ENCODE measurements around the gene BEST1. TPM values are rescaled to one million over a fixed set of nuclear protein-coding genes. Genes with fewer than 3 reads are reported as not detected.
A peak's percentile ranks its signal among the peaks of the same experiment; 100 is the strongest.

The BEST1 gene
- 1 to 10 TPM; 1.4 to 3.3 (median 2.6) TPM for polyA plus RNA-seq (ENCODE audit: low read depth in 6 of 6)

GRCh38 chr11:61950035-61950547 is at the start of gene BEST1:
TSS of gene BEST1 (plus strand) at chr11:61950351. CDS start at chr11:61951807, 1,456 bp downstream.
- no peaks in the 10 kb centered on the region for H3K9me3 Mint-ChIP-seq
- H3K4me3 Mint-ChIP-seq: no peak within 1 kb of the TSS
- peaks cover 0 to 21% (median 14%) of the 10 kb centered on the region in 3 donors for H3K27me3 Mint-ChIP-seq
- no peaks in the 10 kb centered on the region for H3K36me3 Mint-ChIP-seq
- H3K4me1 Mint-ChIP-seq: peaks cover 12 to 22% (median 12%) of the 10 kb centered on the region in 3 donors
- H3K27ac Mint-ChIP-seq: peak within 1 kb of the TSS in 3 of 6 donors; percentile 41 to 86 (median 69)
- DNase-seq (no peak), ATAC-seq (ENCODE audit: low read depth in 2 of 2) (no peak)

DNA sequence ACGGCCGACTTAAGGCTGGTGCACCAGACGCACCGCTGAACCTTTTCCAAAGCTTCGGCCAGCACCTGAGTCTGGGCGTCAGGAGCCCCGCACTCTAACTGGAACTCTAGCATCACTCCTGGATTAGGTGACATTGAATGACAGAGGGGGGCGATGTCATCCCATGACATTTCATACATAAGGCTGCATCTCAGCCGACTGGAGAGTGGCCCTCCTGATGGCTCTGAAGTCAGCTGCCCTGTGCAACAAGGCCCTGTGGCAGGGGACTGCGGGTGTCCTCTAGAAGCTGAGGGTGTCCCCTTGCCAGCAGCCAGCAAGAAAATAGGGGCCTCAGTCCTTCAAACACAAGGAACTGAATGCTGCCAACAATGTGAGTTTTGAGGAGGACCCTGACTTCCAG is 48.8 kb upstream of the BEST1 start:
- H3K27me3 Mint-ChIP-seq: peaks cover 0 to 17% (median 7%) of the 10 kb centered on the region in 3 donors
- no peak overlapping the region for H3K27ac Mint-ChIP-seq
- DNase-seq: no peak
- peaks cover 22 to 37% (median 31%) of the 10 kb centered on the region in 3 donors for H3K4me1 Mint-ChIP-seq
- H3K4me3 Mint-ChIP-seq: no peak overlapping the region
- no peaks in the 10 kb centered on the region for H3K9me3 Mint-ChIP-seq
- ATAC-seq (ENCODE audit: low read depth in 2 of 2): no peak
- no peaks in the 10 kb centered on the region for H3K36me3 Mint-ChIP-seq

DNA sequence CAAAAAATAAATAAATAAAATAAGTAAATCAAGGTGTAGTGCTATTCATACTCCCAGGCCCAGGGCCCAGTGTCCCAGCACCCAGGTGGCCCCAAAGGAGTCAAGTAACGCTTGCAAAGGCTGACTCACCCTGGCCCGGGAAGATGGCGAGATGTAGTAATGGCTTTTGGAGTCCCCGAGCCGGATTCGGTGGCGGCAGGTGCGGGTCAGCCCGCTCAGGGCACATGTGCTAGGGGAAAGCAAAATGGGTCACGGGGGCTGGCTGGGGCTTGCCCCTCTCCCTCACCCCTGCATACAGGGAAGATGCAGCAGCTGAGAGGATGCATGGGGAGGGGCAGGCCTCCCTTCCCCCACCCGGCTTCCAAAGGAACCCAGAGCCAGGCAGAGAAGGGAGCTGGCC is 47.8 kb upstream of the BEST1 start:
- DNase-seq (no peak), ATAC-seq (ENCODE audit: low read depth in 2 of 2) (no peak)
- Mint-ChIP-seq H3K4me3 (no peak overlapping the region), H3K27ac (no peak overlapping the region), H3K9me3 (no peaks in the 10 kb centered on the region), H3K36me3 (no peaks in the 10 kb centered on the region), H3K4me1 (peaks cover 26 to 34% (median 32%) of the 10 kb centered on the region in 3 donors), H3K27me3 (peaks cover 0 to 17% (median 7%) of the 10 kb centered on the region in 3 donors)

- DNase-seq (no peak), ATAC-seq (ENCODE audit: low read depth in 2 of 2) (no peak)
- Mint-ChIP-seq H3K4me3 (no peak overlapping the region), H3K27me3 (peaks cover 0 to 17% (median 7%) of the 10 kb centered on the region in 3 donors), H3K27ac (peak overlapping the region in 2 of 6 donors; percentile 49 to 76), H3K9me3 (no peaks in the 10 kb centered on the region), H3K4me1 (peaks cover 14 to 23% (median 20%) of the 10 kb centered on the region in 3 donors), H3K36me3 (no peaks in the 10 kb centered on the region)
Measured at GRCh38 chr11:61903845-61904244, 46.3 kb upstream of the BEST1 start.

- Mint-ChIP-seq H3K27ac (no peak overlapping the region), H3K36me3 (no peaks in the 10 kb centered on the region), H3K9me3 (no peaks in the 10 kb centered on the region), H3K4me3 (no peak overlapping the region), H3K4me1 (peaks cover 7 to 16% (median 14%) of the 10 kb centered on the region in 3 donors), H3K27me3 (peaks cover 0 to 17% (median 7%) of the 10 kb centered on the region in 3 donors)
- no peak for DNase-seq
- ATAC-seq (ENCODE audit: low read depth in 2 of 2): peak; percentile 21 to 30
Measured at GRCh38 chr11:61904539-61905048, 45.6 kb upstream of the BEST1 start.

GRCh38 chr11:61905067-61905696 is 45.0 kb upstream of the BEST1 start:
- ATAC-seq (ENCODE audit: low read depth in 2 of 2) (no peak), DNase-seq (no peak)
- no peaks in the 10 kb centered on the region for H3K9me3 Mint-ChIP-seq
- H3K27ac Mint-ChIP-seq: peak overlapping the region in 1 of 6 donors; percentile 3
- H3K27me3 Mint-ChIP-seq: peaks cover 0 to 17% (median 7%) of the 10 kb centered on the region in 3 donors
- peaks cover 7 to 16% (median 14%) of the 10 kb centered on the region in 3 donors for H3K4me1 Mint-ChIP-seq
- no peaks in the 10 kb centered on the region for H3K36me3 Mint-ChIP-seq
- H3K4me3 Mint-ChIP-seq: no peak overlapping the region

DNA sequence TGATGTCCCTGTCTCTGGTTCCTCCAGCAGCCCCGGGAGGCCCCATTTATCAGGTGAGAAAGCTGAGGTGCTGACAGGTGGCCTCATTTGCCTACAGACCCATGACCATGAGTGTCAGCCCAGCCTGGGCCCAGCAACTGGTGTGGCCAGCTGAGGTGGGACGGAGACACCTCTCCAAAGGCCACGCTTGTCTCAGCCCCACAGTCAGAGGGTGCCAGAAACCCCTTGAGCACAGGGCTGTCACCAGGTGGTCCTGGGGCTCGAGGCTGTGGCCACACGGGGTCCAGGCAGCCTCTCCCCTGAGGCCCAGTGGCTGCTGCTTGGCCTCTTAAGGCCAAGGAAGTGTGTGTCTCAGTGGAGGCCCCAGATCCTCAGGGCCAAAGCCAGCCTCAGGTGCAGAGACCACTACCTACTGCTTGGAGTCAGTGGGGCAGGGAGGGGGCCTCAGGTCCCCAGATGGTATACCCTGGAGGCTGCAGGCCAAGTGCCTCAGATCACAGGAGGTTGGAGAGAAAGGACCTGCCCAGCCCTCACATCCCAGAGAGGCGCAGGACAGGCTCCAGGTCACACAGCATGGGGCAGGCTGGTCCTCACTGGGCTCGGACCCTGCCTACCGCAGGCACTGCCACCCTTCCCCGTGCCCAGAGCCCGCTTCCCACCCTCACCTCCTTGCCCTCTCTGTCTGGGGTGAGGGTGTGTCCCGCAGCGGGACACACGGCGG is 44.2 kb upstream of the BEST1 start:
- Mint-ChIP-seq H3K27ac (no peak overlapping the region), H3K4me1 (peaks cover 7 to 16% (median 14%) of the 10 kb centered on the region in 3 donors), H3K4me3 (no peak overlapping the region), H3K27me3 (peaks cover 0 to 17% (median 7%) of the 10 kb centered on the region in 3 donors), H3K36me3 (no peaks in the 10 kb centered on the region), H3K9me3 (no peaks in the 10 kb centered on the region)
- no peak for DNase-seq
- no peak for ATAC-seq (ENCODE audit: low read depth in 2 of 2)

- DNase-seq (no peak), ATAC-seq (ENCODE audit: low read depth in 2 of 2) (no peak)
- Mint-ChIP-seq H3K36me3 (no peaks in the 10 kb centered on the region), H3K27me3 (peaks cover 0 to 17% (median 7%) of the 10 kb centered on the region in 3 donors), H3K4me1 (peaks cover 7 to 16% (median 14%) of the 10 kb centered on the region in 3 donors), H3K9me3 (no peaks in the 10 kb centered on the region), H3K4me3 (no peak overlapping the region), H3K27ac (no peak overlapping the region)
Measured at GRCh38 chr11:61906522-61906909, 43.6 kb upstream of the BEST1 start.

DNA sequence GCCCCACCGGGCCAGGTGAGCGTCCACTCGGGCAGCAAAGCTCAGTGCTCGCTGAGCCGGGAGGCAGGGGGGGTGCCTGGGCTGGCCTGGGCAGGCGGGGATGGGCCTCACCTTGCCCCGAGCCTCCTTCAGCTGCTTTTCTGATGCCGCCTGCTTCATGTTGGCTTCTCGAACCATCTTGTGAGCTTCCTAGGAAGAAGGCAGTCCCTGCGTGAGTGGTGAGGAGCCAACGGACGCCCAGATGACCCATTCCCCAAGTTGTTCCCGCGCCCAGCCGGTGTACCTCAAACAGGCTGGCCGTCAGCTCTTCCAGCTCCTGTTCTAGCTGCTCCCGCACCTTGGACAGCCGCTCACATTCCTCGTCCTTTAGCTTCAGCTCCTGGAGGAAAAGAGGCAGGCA is 42.9 kb upstream of the BEST1 start:
- no peaks in the 10 kb centered on the region for H3K36me3 Mint-ChIP-seq
- no peak overlapping the region for H3K27ac Mint-ChIP-seq
- peaks cover 0 to 17% (median 7%) of the 10 kb centered on the region in 3 donors for H3K27me3 Mint-ChIP-seq
- DNase-seq: no peak
- ATAC-seq (ENCODE audit: low read depth in 2 of 2): no peak
- H3K4me1 Mint-ChIP-seq: peaks cover 7 to 18% (median 14%) of the 10 kb centered on the region in 3 donors
- no peaks in the 10 kb centered on the region for H3K9me3 Mint-ChIP-seq
- H3K4me3 Mint-ChIP-seq: no peak overlapping the region

DNA sequence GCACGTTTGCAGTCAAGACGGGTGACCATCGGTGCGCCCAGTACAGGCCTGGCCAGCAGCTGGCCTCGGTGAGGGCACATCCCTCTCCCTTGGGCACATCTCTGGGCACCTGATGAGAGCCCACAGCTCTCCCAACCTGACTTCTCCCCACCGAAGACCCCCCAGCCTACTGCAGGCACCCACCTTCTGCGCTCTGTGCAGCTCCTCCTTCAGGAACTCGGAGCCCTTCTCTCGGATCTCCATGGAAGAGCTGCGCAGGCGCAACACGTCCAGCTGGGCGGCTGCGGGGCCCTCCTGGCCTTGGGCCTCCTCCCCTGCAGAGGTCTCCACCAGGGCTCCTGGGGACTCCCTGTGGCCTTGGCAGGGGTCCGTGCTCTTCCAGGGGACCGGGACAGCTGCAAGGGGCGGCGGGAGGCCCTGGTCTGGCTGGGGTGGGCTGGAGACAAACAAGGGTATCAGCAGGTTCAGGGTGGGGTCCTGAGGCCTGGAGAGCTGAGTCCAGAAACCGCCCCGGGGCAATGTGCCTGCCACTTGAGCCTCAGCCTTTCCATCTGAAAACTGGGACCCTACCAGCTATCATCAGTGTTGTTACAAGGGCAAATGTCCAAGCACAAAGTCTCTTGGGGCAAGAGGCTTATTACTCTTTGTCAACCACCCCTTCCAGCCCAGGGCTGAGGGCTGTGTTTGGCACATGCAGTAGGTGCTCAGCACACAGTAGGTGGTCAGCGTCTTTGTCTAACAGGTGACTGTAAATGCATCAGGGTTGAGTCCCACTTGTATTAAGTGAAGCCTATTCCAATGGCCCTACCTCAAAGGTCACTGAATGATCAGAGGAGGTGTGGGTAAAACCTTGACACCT is 42.1 kb upstream of the BEST1 start:
- no peak overlapping the region for H3K27ac Mint-ChIP-seq
- ATAC-seq (ENCODE audit: low read depth in 2 of 2) (no peak), DNase-seq (no peak)
- no peaks in the 10 kb centered on the region for H3K9me3 Mint-ChIP-seq
- peaks cover 13 to 21% (median 17%) of the 10 kb centered on the region in 3 donors for H3K4me1 Mint-ChIP-seq
- no peak overlapping the region for H3K4me3 Mint-ChIP-seq
- H3K36me3 Mint-ChIP-seq: no peaks in the 10 kb centered on the region
- H3K27me3 Mint-ChIP-seq: peaks cover 0 to 19% (median 11%) of the 10 kb centered on the region in 3 donors

- DNase-seq (no peak), ATAC-seq (ENCODE audit: low read depth in 2 of 2) (no peak)
- Mint-ChIP-seq H3K4me1 (peaks cover 11 to 20% (median 15%) of the 10 kb centered on the region in 3 donors), H3K4me3 (no peak overlapping the region), H3K9me3 (no peaks in the 10 kb centered on the region), H3K36me3 (no peaks in the 10 kb centered on the region), H3K27ac (no peak overlapping the region), H3K27me3 (peaks cover 3 to 19% (median 16%) of the 10 kb centered on the region in 3 donors)
Measured at GRCh38 chr11:61908730-61909316, 41.3 kb upstream of the BEST1 start.

DNA sequence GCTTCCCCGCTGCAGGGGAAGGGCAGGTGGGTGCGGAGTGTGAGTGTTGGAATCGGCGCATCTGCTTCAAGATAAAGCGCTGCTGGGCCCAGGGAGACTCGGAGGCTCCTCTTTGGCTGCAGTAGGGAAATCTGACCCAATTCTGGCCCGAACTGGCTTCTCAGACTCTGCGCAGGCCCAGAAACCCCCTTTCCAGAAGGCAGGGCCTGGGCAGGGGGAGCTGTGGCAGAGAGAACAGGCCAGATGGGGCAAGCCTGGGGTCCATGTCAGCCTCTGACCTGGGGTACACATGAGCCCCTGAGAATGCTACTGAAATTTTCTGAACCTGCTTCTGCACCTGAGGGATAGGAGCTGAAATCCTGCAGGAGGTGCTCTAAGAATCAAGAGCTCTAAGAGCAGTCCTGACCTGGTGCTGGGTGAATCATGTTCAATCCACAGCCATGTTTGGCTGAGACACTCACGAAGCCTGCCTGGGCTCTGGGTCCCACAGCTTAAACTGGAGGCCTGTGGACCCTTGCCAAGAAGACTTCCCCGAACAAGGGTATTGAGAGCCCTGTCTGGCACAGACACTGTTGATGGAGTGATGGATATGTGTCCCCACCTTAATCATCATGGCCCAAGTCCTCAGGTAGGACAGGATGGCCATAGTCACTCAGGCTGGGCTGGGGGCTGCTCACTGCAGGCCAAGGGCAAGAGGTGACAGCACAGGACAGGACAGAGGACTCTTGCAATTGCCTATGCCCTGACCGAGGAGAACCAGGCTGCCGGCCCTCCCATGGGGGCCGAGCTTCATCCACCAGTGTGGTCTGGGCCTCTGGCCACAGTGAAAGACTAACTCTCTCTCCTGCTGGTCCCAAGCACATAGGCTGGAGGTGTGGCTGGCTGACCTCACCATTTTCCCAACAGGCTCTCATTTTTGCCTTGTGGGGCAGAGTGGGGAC is 39.7 kb upstream of the BEST1 start:
- H3K4me3 Mint-ChIP-seq: no peak overlapping the region
- DNase-seq: no peak
- no peak overlapping the region for H3K27ac Mint-ChIP-seq
- peaks cover 12 to 30% (median 27%) of the 10 kb centered on the region in 3 donors for H3K27me3 Mint-ChIP-seq
- no peaks in the 10 kb centered on the region for H3K9me3 Mint-ChIP-seq
- H3K4me1 Mint-ChIP-seq: peaks cover 10 to 20% (median 11%) of the 10 kb centered on the region in 3 donors
- no peaks in the 10 kb centered on the region for H3K36me3 Mint-ChIP-seq
- no peak for ATAC-seq (ENCODE audit: low read depth in 2 of 2)

Data from naive B cell (primary cell).